HCT116 (cell line): Measurements from ENCODE around the gene TMOD4. TPM values are rescaled to one million over a fixed set of nuclear protein-coding genes. Genes with fewer than 3 reads are reported as not detected.

Experiments
- ATAC-seq: fragments of 200-7000 bp; cut with Tn5 transposase; 2 replicates; pipeline ENCODE4 v1.9.1; 2020; ENCODE audit warnings: mild to moderate bottlenecking, moderate library complexity
- BruUV-seq: library from RNA; stranded (reverse); fragments of 400-500 nt; replicated peaks from 2 replicates; lab custom pipeline; 2021; lab: Mats Ljungman, UMichigan
- CTCF ChIA-PET: fragments of 300-600 bp; sonication (Branson Sonifier 250); formaldehyde crosslinking; loops from one replicate; lab custom pipeline; 2021; ENCODE audit warnings: antibody characterized with exemption; lab: Charles Lee
- POLR2A ChIA-PET: fragments of 300-600, 350-600 bp; sonication (Branson Sonifier 250); formaldehyde crosslinking; loops from one replicate; lab custom pipeline; 2021; ENCODE audit warnings: antibody characterized with exemption; lab: Charles Lee
- RAD21 ChIA-PET, 2 experiments: fragments of 300-600 bp; sonication (Branson Sonifier 250); formaldehyde crosslinking; loops; one replicate each; lab custom pipeline; 2023; ENCODE audit warnings: low total read pairs in 2 of 2; ENCODE audit not compliant: uncharacterized antibody in 2 of 2, unreplicated experiment in 2 of 2, low non-redundant PET in 1 of 2; lab: Charles Lee
- DNase-seq: peaks from one replicate; pipeline ENCODE4 v3.0.0-alpha.2; 2010; ENCODE audit warnings: low read depth, low spot score
- H2AFZ ChIP-seq: fragments of 200-600 bp; shearing (Covaris generic), sonication (generic); 2 replicates; pipeline ENCODE4 v1.6.1; 2017; ENCODE audit warnings: low read depth, mixed run types, mixed read lengths, antibody characterized with exemption, low read length; ENCODE audit not compliant: poor library complexity, severe bottlenecking
- H3K27ac ChIP-seq: 2 replicates; pipeline ENCODE4 v1.5.1; 2012; ENCODE audit warnings: low read depth, low read length
- H3K27me3 ChIP-seq: fragments of 200-600 bp; sonication (generic); 2 replicates; pipeline ENCODE4 v1.6.1; 2016; ENCODE audit warnings: mixed run types, low read length, mixed read lengths; ENCODE audit not compliant: insufficient read depth
- H3K36me3 ChIP-seq, 2 experiments: fragments of 200-500 bp in 1 of 2; fragments of 200-600 bp in 1 of 2; sonication (Bioruptor generic) in 1 of 2; sonication (generic) in 1 of 2; 2 replicates each; pipeline versions ENCODE4 v1.5.1 to v1.6.1; 2014 to 2016; ENCODE audit warnings: low read length in 2 of 2, inconsistent platforms in 1 of 2, mixed read lengths in 1 of 2, mixed run types in 1 of 2; ENCODE audit not compliant: insufficient read depth in 2 of 2, control insufficient read depth in 1 of 2
- H3K4me1 ChIP-seq, 2 experiments: fragments of 200-600 bp in 1 of 2; sonication (generic) in 1 of 2; 2 replicates each; pipeline versions ENCODE4 v1.5.1 to v1.6.1; 2012 to 2017; ENCODE audit warnings: low read length in 2 of 2, inconsistent platforms in 1 of 2, mild to moderate bottlenecking in 1 of 2, mixed read lengths in 1 of 2, mixed run types in 1 of 2, moderate library complexity in 1 of 2; ENCODE audit not compliant: insufficient read depth in 2 of 2, control insufficient read depth in 1 of 2
- H3K4me2 ChIP-seq: fragments of 200-600 bp; sonication (generic); 2 replicates; pipeline ENCODE4 v1.6.1; 2017; ENCODE audit warnings: mixed run types, low read length, mixed read lengths
- H3K4me3 ChIP-seq, 2 experiments: fragments of 200-600 bp in 1 of 2; sonication (generic) in 1 of 2; replicated peaks in 1 of 2; 2 replicates each; pipeline ENCODE4 v1.5.1; 2011 to 2016; ENCODE audit warnings: low read length in 2 of 2, control low read depth in 1 of 2, low read depth in 1 of 2, mild to moderate bottlenecking in 1 of 2, mixed read lengths in 1 of 2, mixed run types in 1 of 2
- H3K79me2 ChIP-seq: fragments of 200-600 bp; sonication (generic); 2 replicates; pipeline ENCODE4 v1.6.1; 2017; ENCODE audit warnings: mild to moderate bottlenecking, mixed run types, low read length, moderate library complexity, mixed read lengths; ENCODE audit not compliant: insufficient read depth
- H3K9ac ChIP-seq: fragments of 200-600 bp; sonication (generic); 2 replicates; pipeline ENCODE4 v1.6.1; 2016; ENCODE audit warnings: low read length, mixed read lengths
- H3K9me2 ChIP-seq: fragments of 200-600 bp; sonication (generic), shearing (Covaris generic); 2 replicates; pipeline ENCODE4 v1.6.1; 2017; ENCODE audit warnings: mixed run types, mild to moderate bottlenecking, moderate library complexity; ENCODE audit not compliant: insufficient read depth
- H3K9me3 ChIP-seq, 2 experiments: fragments of 200-500 bp in 1 of 2; fragments of 200-600 bp in 1 of 2; sonication (Bioruptor generic) in 1 of 2; sonication (generic) in 1 of 2; 2 replicates each; pipeline ENCODE4 v1.6.1; 2014 to 2017; ENCODE audit warnings: low read length in 2 of 2, mixed read lengths in 2 of 2, inconsistent platforms in 1 of 2, low read depth in 1 of 2, mild to moderate bottlenecking in 1 of 2, mixed run types in 1 of 2, moderate library complexity in 1 of 2; ENCODE audit not compliant: control insufficient read depth in 1 of 2, insufficient read depth in 1 of 2
- H4K20me1 ChIP-seq: fragments of 200-600 bp; sonication (generic), shearing (Covaris generic); 2 replicates; pipeline ENCODE4 v1.6.1; 2017; ENCODE audit warnings: mixed run types, mild to moderate bottlenecking, moderate library complexity; ENCODE audit not compliant: insufficient read depth
- CBX3 ChIP-seq: IDR thresholded peaks from 2 replicates; pipeline ENCODE4 v1.6.1; 2012; ENCODE audit warnings: low read depth
- EGR1 ChIP-seq: IDR thresholded peaks from 2 replicates; pipeline ENCODE4 v1.6.1; 2012; ENCODE audit warnings: low read depth
- EZH2phosphoT487 ChIP-seq: fragments of 200-600 bp; IDR thresholded peaks from 2 replicates; pipeline ENCODE4 v1.6.1; 2018; ENCODE audit warnings: antibody characterized with exemption, borderline replicate concordance
- JUND ChIP-seq: IDR thresholded peaks from 2 replicates; pipeline ENCODE4 v1.6.1; 2012
- MAX ChIP-seq: IDR thresholded peaks from 2 replicates; pipeline ENCODE4 v1.6.1; 2012
- POLR2AphosphoS5 ChIP-seq: IDR thresholded peaks from 2 replicates; pipeline ENCODE4 v1.6.1; 2011; ENCODE audit warnings: mild to moderate bottlenecking, low read depth, low read length, moderate library complexity
- SP1 ChIP-seq: IDR thresholded peaks from 2 replicates; pipeline ENCODE4 v1.6.1; 2012; ENCODE audit warnings: low read depth
- SRF ChIP-seq: IDR thresholded peaks from 2 replicates; pipeline ENCODE4 v1.6.1; 2012; ENCODE audit warnings: low read depth
- YY1 ChIP-seq: IDR thresholded peaks from 2 replicates; pipeline ENCODE4 v1.6.1; 2011; ENCODE audit warnings: low read length, low read depth, moderate library complexity, mild to moderate bottlenecking; ENCODE audit not compliant: insufficient replicate concordance; ENCODE audit errors: extremely low read depth
- ZFX ChIP-seq: fragments of 450-650 bp; IDR thresholded peaks from 2 replicates; pipeline ENCODE4 v1.6.1; 2017
- ZNF274 ChIP-seq: fragments of 200-500 bp; sonication (Bioruptor generic); IDR thresholded peaks from 2 replicates; pipeline ENCODE4 v1.6.1; 2014; ENCODE audit warnings: mild to moderate bottlenecking, low read depth, low read length, inconsistent platforms
- intact Hi-C: fragments of 100-400 bp; cut with micrococcal nuclease; formaldehyde crosslinking; loops from 2 replicates; pipeline ENCODE4 v1.10.0; 2022
- total RNA-seq: library from RNA; stranded (reverse); gene quantifications from one replicate; pipeline ENCODE4 v1.2.1, GENCODE V29; 2021; ENCODE audit not compliant: unreplicated experiment
- TF ChIP-seq, protein P1 (sequence below): IDR thresholded peaks from 2 replicates; pipeline ENCODE4 v1.6.1; 2012
- TF ChIP-seq, protein P2 (sequence below), 3 experiments: fragments of 200-600 bp in 1 of 3; sonication (generic) in 1 of 3; IDR thresholded peaks in 2 of 3; conservative IDR thresholded peaks in 1 of 3; 2 replicates each; pipeline ENCODE4 v1.5.1; 2012 to 2017; ENCODE audit warnings: low read depth in 2 of 3, low read length in 2 of 3, antibody characterized with exemption in 1 of 3, borderline replicate concordance in 1 of 3, control low read depth in 1 of 3, mild to moderate bottlenecking in 1 of 3, mixed read lengths in 1 of 3, mixed run types in 1 of 3, moderate library complexity in 1 of 3; ENCODE audit not compliant: insufficient read depth in 1 of 3

The TMOD4 gene
- total RNA-seq, 1 experiment from 2014 or later, result 1.8 TPM

- H2AFZ ChIP-seq, result no peak overlapping the region
- no peaks in the 10 kb centered on the region for H3K9me3 ChIP-seq
- no peaks in the 10 kb centered on the region for H4K20me1 ChIP-seq
- H3K79me2 ChIP-seq, result no peaks in the 10 kb centered on the region
- H3K4me3 ChIP-seq, result no peak overlapping the region
- no peaks in the 10 kb centered on the region for H3K36me3 ChIP-seq
- intact Hi-C loops, result no loop called here
- H3K9me2 ChIP-seq, result no peaks in the 10 kb centered on the region
- ATAC-seq, result no peak
- CTCF ChIA-PET, result no interaction called here
- no peaks in the 10 kb centered on the region for H3K4me1 ChIP-seq
- RAD21 ChIA-PET, result no interaction called here
- no TSS peak for BruUV-seq
- DNase-seq, result no peak
- no peaks in the 10 kb centered on the region for H3K27me3 ChIP-seq
- no peak overlapping the region for H3K27ac ChIP-seq
- POLR2A ChIA-PET, result no interaction called here
- no peak for TF ChIP-seq YY1
- TF ChIP-seq EGR1, result no peak
- no peak for TF ChIP-seq MAX
- no peak for TF ChIP-seq SP1
- TF ChIP-seq ZFX, result no peak
- TF ChIP-seq SRF, result no peak
- TF ChIP-seq POLR2AphosphoS5, result no peak
- TF ChIP-seq, protein P1, sequence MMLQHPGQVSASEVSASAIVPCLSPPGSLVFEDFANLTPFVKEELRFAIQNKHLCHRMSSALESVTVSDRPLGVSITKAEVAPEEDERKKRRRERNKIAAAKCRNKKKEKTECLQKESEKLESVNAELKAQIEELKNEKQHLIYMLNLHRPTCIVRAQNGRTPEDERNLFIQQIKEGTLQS, result no peak
- no peak for TF ChIP-seq JUND
- no peak for TF ChIP-seq ZNF274
- no peak for TF ChIP-seq EZH2phosphoT487
- TF ChIP-seq, protein P2, sequence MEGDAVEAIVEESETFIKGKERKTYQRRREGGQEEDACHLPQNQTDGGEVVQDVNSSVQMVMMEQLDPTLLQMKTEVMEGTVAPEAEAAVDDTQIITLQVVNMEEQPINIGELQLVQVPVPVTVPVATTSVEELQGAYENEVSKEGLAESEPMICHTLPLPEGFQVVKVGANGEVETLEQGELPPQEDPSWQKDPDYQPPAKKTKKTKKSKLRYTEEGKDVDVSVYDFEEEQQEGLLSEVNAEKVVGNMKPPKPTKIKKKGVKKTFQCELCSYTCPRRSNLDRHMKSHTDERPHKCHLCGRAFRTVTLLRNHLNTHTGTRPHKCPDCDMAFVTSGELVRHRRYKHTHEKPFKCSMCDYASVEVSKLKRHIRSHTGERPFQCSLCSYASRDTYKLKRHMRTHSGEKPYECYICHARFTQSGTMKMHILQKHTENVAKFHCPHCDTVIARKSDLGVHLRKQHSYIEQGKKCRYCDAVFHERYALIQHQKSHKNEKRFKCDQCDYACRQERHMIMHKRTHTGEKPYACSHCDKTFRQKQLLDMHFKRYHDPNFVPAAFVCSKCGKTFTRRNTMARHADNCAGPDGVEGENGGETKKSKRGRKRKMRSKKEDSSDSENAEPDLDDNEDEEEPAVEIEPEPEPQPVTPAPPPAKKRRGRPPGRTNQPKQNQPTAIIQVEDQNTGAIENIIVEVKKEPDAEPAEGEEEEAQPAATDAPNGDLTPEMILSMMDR (IDR thresholded peaks at IDR 0.05 in 2 of 3, conservative IDR thresholded peaks at IDR 0.05 in 1 of 3; ENCODE audit: borderline replicate concordance in 1 of 3, insufficient read depth in 1 of 3, low read depth in 2 of 3, low read length in 2 of 3), result no peak
- no peak for TF ChIP-seq CBX3
- TF ChIP-seq, all 23 proteins: peak for 0
- H3K4me2 ChIP-seq, result no peak overlapping the region
- no peak overlapping the region for H3K9ac ChIP-seq
Observed at GRCh38 chr1:151124763-151125403, 50.9 kb downstream of the TMOD4 start.

Other genes starting within 250 kb of the TMOD4 start
- 54.3 TPM for gene SETDB1, start 249.6 kb downstream of the TMOD4 start, total RNA-seq
- gene CERS2, start 201.1 kb downstream of the TMOD4 start, total RNA-seq, result 218 TPM
- gene ANXA9, start 193.7 kb downstream of the TMOD4 start, total RNA-seq, result 2.7 TPM
- 1.2 TPM for gene MINDY1, start 169.1 kb downstream of the TMOD4 start, total RNA-seq
- 20.2 TPM for gene PRUNE1, start 167.5 kb downstream of the TMOD4 start, total RNA-seq
- gene BNIPL, start 139.4 kb downstream of the TMOD4 start, total RNA-seq, result 0.86 TPM
- not detected for gene C1orf56, start 128.2 kb downstream of the TMOD4 start, total RNA-seq
- 50.5 TPM for gene CDC42SE1, start 116.4 kb downstream of the TMOD4 start, total RNA-seq
- gene MLLT11, start 115.6 kb downstream of the TMOD4 start, total RNA-seq, result 0.17 TPM
- gene GABPB2, start 105.2 kb downstream of the TMOD4 start, total RNA-seq, result 7.7 TPM
- 8.2 TPM for gene SEMA6C, start 29.4 kb downstream of the TMOD4 start, total RNA-seq
- not detected for gene TNFAIP8L2, start 19.3 kb downstream of the TMOD4 start, total RNA-seq
- 5.0 TPM for gene LYSMD1, start 10.1 kb downstream of the TMOD4 start, total RNA-seq
- gene SCNM1, start 9.8 kb downstream of the TMOD4 start, total RNA-seq, result 34.1 TPM
- gene VPS72, start 14.2 kb upstream of the TMOD4 start, total RNA-seq, result 68.9 TPM
- gene PIP5K1A, start 22.6 kb upstream of the TMOD4 start, total RNA-seq, result 75.4 TPM
- gene PSMD4, start 78.8 kb upstream of the TMOD4 start, total RNA-seq, result 225 TPM
- 34.3 TPM for gene ZNF687, start 106.3 kb upstream of the TMOD4 start, total RNA-seq
- 45.1 TPM for gene PI4KB, start 151.4 kb upstream of the TMOD4 start, total RNA-seq
- 52.7 TPM for gene RFX5, start 171.3 kb upstream of the TMOD4 start, total RNA-seq
- gene SELENBP1, start 196.7 kb upstream of the TMOD4 start, total RNA-seq, result 0.42 TPM
- 341 TPM for gene PSMB4, start 223.6 kb upstream of the TMOD4 start, total RNA-seq